Duodenal mucosa (tissue), 2 donors: Measurements from ENCODE around the gene HTR6.

ENCODE experiments used
- H3K27ac ChIP-seq: one replicate; pipeline ENCODE4 v1.7.0; 2013; ENCODE audit warnings: low read depth, low read length
- H3K27me3 ChIP-seq, 2 donors: one replicate each; pipeline ENCODE4 v1.7.0; 2013; ENCODE audit warnings: low read length in 2 of 2, control low read depth in 1 of 2; ENCODE audit not compliant: insufficient read depth in 2 of 2, control insufficient read depth in 1 of 2
- H3K36me3 ChIP-seq, 2 donors: one replicate each; pipeline ENCODE4 v1.7.0; 2013; ENCODE audit warnings: low read length in 2 of 2, control low read depth in 1 of 2; ENCODE audit not compliant: insufficient read depth in 2 of 2, control insufficient read depth in 1 of 2
- H3K4me1 ChIP-seq, 2 donors: one replicate each; pipeline ENCODE4 v1.7.0; 2013; ENCODE audit warnings: low read length in 2 of 2, control low read depth in 1 of 2; ENCODE audit not compliant: insufficient read depth in 2 of 2, control insufficient read depth in 1 of 2
- H3K4me3 ChIP-seq, 2 donors: one replicate each; pipeline ENCODE4 v1.7.0; 2013; ENCODE audit warnings: low read length in 2 of 2, low read depth in 1 of 2
- H3K9ac ChIP-seq, 2 donors: one replicate each; pipeline ENCODE4 v1.7.0; 2013; ENCODE audit warnings: low read length in 2 of 2, low read depth in 1 of 2
- H3K9me3 ChIP-seq, 2 donors: one replicate each; pipeline ENCODE4 v1.7.0; 2013; ENCODE audit warnings: low read length in 2 of 2, control low read depth in 1 of 2; ENCODE audit not compliant: control insufficient read depth in 1 of 2

HTR6 gene

DNA sequence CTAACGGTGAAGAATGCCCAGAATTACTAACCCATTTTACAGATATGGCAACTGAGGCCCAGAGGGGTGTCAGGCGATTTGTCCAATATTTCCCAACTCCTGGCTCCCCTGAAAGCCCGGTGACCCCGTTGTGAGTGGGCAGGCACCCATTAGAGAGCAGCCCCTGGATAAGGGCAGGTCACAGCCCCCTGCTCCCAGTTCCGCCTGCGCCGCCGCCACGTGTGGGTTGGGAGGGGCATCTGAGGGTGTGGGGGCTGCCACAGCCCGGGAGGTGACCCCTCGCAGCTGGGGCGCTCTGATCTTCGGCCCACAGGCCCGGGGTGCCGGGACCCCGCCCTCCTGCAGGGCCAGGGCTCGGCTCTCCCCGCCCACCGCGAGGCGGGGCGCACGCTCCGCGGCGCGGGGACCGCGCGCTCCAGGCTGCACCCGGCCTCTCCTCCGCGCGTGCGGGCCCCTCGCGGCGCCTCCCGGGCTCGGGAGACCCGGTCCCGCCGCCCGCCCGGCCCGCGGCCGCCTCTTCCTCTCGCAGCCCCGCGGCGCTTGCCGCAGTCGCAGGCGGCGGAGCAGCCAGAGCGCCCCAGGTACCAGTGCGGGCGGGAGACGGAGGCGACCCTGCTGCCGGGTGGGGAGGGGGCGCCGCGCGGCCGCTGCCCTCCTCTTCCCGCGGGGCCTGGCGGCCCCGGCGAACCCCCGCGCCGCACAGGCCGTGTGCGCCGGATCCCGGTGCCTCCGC, at the start of gene HTR6:
Gene HTR6, plus strand, starts transcription at position 423 of the 733 bp plus-strand sequence. CDS start 879 bp downstream, outside the sequence.
- no peaks in the 10 kb centered on the region for H3K9me3 ChIP-seq
- peaks cover 44 to 45% of the 10 kb centered on the region in 2 donors for H3K27me3 ChIP-seq
- H3K27ac ChIP-seq = no peak within 1 kb of the TSS
- H3K4me1 ChIP-seq = peaks cover 0 to 5% of the 10 kb centered on the region in 2 donors
- H3K4me3 ChIP-seq = no peak within 1 kb of the TSS
- H3K9ac ChIP-seq = no peak within 1 kb of the TSS
- H3K36me3 ChIP-seq = no peaks in the 10 kb centered on the region

DNA sequence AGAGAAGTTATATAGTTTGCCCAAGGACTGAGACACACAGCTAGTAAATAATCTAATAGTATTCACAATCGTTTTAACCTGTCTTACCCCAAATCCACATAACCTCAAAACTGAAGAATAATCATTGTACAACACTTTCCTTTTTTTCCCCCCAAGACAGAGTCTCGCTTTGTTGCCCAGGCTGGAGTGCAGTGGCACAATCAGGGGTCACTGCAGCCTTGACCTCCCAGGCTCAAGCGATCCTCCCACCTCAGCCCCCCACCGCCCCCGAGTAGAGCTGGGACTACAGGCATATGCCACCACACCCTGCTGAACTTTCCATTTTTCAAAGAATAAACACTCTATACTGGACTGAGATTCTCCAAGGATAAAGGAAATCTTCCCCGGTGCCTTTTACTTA, 49.2 kb upstream of the HTR6 start:
- H3K27me3 ChIP-seq = no peaks in the 10 kb centered on the region
- H3K4me3 ChIP-seq = no peak overlapping the region
- peaks cover 0 to 8% of the 10 kb centered on the region in 2 donors for H3K36me3 ChIP-seq
- H3K9ac ChIP-seq = no peak overlapping the region
- H3K9me3 ChIP-seq = no peaks in the 10 kb centered on the region
- peaks cover 38 to 58% of the 10 kb centered on the region in 2 donors for H3K4me1 ChIP-seq
- no peak overlapping the region for H3K27ac ChIP-seq

DNA sequence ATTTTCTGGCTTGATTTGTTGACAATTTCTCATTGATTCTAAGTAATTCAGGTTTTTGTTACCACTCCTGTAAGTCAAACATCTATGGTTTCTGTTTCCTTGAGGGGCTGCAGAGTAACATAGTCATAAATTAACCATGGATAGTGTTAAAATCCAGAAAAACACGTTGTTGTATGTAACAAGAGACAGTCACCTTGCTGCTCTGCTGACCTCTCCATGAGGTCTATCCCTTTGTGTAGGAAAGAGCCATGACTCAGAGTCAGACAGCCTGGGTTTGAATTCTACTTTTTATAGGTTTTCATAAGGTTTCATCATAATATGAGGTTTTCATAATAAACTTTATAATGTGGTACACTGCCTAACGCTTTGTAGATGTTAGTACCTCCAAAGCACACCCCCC, 48.2 kb upstream of the HTR6 start:
- Histone ChIP-seq H3K9ac (no peak overlapping the region), H3K27ac (no peak overlapping the region), H3K4me1 (peaks cover 37 to 63% of the 10 kb centered on the region in 2 donors), H3K4me3 (no peak overlapping the region), H3K27me3 (no peaks in the 10 kb centered on the region), H3K9me3 (no peaks in the 10 kb centered on the region), H3K36me3 (peaks cover 0 to 8% of the 10 kb centered on the region in 2 donors)

DNA sequence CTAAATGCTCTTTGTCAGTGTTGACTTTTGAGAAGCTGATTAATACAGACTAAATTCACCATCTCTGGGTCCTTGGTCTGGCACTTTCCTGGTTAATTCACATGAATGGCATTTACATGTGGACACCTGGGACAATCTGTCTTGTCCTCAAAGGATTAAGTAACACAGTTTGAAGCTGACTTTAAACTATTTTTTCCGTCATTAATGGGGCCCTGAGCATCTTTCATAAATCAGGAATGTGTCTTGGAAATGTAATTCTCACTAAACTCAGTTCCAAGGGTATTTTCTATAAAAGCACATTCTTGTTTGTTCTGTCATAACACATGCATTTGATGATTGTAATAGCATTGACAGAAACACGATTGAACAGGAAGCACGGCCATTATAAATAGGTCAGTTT, 47.3 kb upstream of the HTR6 start:
- H3K9me3 ChIP-seq = no peaks in the 10 kb centered on the region
- no peak overlapping the region for H3K4me3 ChIP-seq
- no peak overlapping the region for H3K27ac ChIP-seq
- peaks cover 35 to 62% of the 10 kb centered on the region in 2 donors for H3K4me1 ChIP-seq
- H3K9ac ChIP-seq = no peak overlapping the region
- no peaks in the 10 kb centered on the region for H3K27me3 ChIP-seq
- peaks cover under 1 to 8% of the 10 kb centered on the region in 2 donors for H3K36me3 ChIP-seq

DNA sequence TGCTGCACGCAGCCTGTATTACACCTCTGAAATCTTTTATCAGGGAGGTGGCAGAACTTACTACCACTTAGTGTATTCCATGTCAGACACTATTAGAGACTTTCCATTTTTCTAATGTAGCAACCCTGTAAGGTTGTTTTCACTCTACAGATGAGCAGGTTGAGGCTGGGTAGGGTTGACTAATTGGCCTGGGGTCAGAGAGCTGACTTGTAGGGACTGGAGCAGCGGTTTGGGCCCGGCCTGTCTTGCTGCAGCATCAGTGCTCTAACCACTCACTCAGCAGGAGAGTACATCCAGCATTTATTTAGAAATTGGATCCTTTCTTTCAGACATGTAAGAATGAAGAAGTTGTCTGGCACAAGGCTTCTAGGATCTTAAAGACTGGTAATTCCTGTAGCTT, 46.2 kb upstream of the HTR6 start:
- H3K27me3 ChIP-seq = no peaks in the 10 kb centered on the region

DNA sequence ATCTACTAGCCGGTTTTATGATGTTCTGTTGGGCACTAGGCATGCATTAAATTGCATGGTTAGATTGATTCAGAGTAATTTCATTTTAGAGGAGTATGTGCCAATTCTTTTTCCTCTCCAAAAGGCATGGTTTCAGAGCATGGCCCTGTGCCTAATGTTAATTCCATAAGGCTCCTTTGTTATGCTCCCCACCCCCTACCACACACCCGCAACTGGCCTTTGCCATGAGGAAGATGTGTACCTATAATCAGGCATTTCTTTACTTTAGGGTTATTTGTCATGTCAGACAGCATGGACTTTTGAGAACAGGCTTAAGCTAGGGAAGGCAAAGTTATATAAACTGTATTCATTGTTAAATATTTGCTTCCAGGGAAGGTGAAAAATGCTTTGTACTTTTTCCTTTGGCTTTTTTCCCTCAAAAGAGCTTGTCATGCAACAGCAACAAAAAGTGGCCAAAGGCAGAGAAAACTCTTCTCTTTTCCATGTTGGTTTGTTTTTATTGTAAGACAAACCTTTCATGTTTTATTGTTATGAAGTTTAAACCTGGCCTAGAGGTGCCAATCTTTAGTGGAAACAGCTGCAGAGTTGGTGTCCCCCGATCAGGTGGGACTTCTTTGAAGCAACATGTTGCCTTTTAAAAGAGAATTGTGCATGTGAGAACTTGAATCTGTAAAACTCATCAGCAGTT, 44.8 kb upstream of the HTR6 start:
- Histone ChIP-seq H3K9ac (peak overlapping the region in 1 of 2 donors; percentile 2), H3K4me1 (peaks cover 22 to 53% of the 10 kb centered on the region in 2 donors), H3K9me3 (no peaks in the 10 kb centered on the region), H3K36me3 (peaks cover 8 to 12% of the 10 kb centered on the region in 2 donors), H3K27me3 (no peaks in the 10 kb centered on the region), H3K27ac (no peak overlapping the region), H3K4me3 (no peak overlapping the region)

More for the DNA sequence above, 46.2 kb upstream of the HTR6 start:
- no peaks in the 10 kb centered on the region for H3K9me3 ChIP-seq
- peaks cover 28 to 57% of the 10 kb centered on the region in 2 donors for H3K4me1 ChIP-seq
- no peak overlapping the region for H3K4me3 ChIP-seq
- no peak overlapping the region for H3K27ac ChIP-seq
- peaks cover 4 to 8% of the 10 kb centered on the region in 2 donors for H3K36me3 ChIP-seq
- no peak overlapping the region for H3K9ac ChIP-seq

DNA sequence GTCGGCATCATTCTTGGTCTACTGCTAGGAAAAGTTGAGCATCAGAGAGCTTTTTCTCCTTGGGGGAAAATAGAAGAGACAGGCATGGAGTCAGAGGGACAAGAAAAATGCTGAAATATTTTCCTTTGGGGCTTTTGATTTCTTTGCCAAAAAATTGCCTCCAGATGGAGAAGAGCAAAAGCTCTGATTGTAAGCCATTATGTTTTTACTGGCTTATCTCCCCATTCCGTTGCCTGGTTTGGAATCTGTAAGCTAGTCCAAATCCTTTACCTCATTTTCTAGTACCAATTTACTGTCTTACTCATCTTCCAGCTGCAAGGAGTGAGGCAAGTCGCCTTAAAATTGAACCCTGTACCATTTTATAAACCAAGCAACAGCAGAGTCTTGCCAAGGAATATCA, 43.9 kb upstream of the HTR6 start:
- no peak overlapping the region for H3K4me3 ChIP-seq
- H3K27ac ChIP-seq = no peak overlapping the region
- H3K36me3 ChIP-seq = peaks cover 8 to 16% of the 10 kb centered on the region in 2 donors
- no peaks in the 10 kb centered on the region for H3K27me3 ChIP-seq
- H3K9ac ChIP-seq = no peak overlapping the region
- H3K9me3 ChIP-seq = no peaks in the 10 kb centered on the region
- H3K4me1 ChIP-seq = peaks cover 18 to 47% of the 10 kb centered on the region in 2 donors

DNA sequence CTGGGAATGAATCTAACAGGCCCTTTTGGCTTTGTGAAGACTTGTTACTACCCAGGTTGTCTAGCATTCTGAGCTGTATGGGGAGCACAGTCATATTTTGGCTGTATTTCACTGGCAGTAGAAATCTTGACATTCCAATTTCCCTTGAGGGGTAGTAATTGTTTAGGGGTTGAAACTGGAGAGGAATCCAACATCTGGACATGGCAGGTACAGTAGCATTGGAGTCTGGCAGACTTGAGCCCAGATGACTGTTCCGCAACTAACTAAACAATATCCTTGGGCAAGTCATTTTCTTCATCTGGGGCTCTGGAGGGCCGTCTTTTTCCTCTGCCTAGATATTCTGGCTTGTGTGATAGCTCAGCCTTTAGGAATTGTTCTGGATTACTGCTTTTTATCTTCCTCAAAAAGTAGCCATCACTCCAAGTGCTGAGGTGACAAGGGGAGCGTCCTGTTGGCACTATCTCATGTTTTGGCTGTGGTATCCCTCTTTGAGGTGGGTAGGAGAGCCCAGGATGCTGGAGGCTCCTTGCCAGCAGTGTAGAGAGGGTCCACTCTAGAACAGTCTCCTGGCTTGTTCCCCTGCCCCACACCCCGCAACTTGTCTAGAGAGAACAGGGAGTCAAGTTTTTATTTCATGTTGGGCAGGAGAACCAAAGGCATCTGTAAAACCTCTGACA, 43.3 kb upstream of the HTR6 start:
- Histone ChIP-seq H3K4me3 (no peak overlapping the region), H3K9me3 (no peaks in the 10 kb centered on the region), H3K27ac (no peak overlapping the region), H3K9ac (no peak overlapping the region), H3K27me3 (no peaks in the 10 kb centered on the region), H3K4me1 (peaks cover 18 to 47% of the 10 kb centered on the region in 2 donors), H3K36me3 (peaks cover 15 to 22% of the 10 kb centered on the region in 2 donors)

DNA sequence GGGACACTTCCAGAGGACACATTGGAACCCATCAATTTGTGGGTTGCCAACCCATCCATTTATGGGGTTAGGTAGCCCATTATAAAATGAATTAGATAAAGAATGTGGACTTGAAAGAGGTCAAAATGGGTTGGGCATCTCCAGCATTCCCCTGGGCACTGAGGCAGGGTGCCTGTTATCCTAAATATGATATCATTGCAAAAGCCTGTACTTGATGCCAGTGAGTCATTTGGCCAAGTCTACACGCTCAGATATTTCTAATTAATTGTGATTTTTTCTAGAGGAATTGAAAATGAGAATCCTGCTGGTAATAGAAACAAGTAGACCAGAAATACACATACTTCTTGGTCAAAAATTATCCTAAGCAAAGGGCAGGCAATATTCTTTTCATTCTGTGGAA, 42.5 kb upstream of the HTR6 start:
- H3K4me3 ChIP-seq = no peak overlapping the region
- no peak overlapping the region for H3K27ac ChIP-seq
- no peaks in the 10 kb centered on the region for H3K9me3 ChIP-seq
- no peak overlapping the region for H3K9ac ChIP-seq
- no peaks in the 10 kb centered on the region for H3K27me3 ChIP-seq
- H3K4me1 ChIP-seq = peaks cover 18 to 40% of the 10 kb centered on the region in 2 donors
- H3K36me3 ChIP-seq = peaks cover 22 to 30% of the 10 kb centered on the region in 2 donors

DNA sequence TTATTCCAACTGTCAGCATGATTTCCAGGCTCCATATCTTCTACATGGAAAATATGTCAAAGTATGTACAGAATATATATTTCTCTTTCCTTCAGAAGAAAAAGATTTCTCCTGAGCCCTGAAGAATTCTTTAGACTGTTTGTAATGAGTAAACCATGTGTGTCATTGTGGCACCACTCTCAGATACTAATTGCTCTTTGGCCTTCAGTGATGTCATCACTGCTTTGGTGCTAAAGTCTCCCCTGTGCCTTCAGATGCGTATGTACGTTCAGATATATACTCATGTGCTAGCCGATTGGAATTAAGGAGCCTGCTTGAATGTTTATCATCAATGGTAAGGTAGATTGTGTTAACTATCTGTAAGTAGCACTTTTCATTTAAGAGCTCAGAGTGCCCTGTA, 41.2 kb upstream of the HTR6 start:
- Histone ChIP-seq H3K4me3 (no peak overlapping the region), H3K36me3 (peaks cover 27 to 37% of the 10 kb centered on the region in 2 donors), H3K27ac (peak overlapping the region; percentile 52), H3K4me1 (peaks cover 18 to 35% of the 10 kb centered on the region in 2 donors), H3K9me3 (no peaks in the 10 kb centered on the region), H3K9ac (no peak overlapping the region), H3K27me3 (no peaks in the 10 kb centered on the region)
